Measurements from ENCODE around the gene TOX4. TPM values are rescaled to one million over a fixed set of nuclear protein-coding genes. Genes with fewer than 3 reads are reported as not detected.

Gene TOX4
- total RNA-seq, 1 experiment from 2014 or later, result 40.5 TPM

DNA sequence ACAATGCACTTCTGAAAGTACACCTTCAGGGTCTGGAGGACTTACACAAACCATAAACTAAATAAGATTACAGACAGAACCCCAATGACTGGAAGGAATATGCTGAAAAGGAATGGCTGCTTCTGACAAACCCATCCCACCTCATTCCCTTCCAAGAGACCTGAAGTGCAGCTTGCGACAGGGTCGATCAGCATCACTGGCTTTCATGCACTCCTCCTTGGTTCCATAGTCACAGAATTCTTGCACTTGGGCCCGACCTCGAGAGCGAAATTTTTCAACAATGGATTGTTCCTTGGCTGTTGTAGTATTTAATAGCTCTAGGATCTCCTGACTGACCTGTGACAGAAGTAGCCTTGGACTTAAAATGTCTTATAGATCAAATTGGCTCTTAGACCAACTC is 24.6 kb downstream of the TOX4 start:
- no peak for DNase-seq (ENCODE audit: low read depth)

DNA sequence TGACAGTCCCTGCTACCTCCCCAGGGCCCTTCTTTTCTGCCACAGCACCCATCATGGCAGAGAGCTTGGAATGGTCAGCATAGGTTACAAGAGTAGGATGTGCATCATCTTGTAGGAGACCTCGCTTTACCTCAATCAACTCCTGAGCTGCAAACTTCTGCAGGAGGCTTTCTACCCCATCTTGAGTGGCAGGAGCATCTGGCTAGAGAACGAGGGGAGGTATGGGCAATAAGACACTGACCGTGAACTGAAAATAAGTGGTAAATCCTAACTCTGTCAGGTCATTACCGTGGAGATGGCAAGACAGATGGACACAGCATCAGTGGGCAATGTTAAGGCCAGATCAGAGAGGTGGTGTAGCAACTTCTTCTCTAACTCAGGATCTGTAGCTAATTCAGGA is 26.4 kb downstream of the TOX4 start:
- DNase-seq (ENCODE audit: low read depth), result no peak

DNA sequence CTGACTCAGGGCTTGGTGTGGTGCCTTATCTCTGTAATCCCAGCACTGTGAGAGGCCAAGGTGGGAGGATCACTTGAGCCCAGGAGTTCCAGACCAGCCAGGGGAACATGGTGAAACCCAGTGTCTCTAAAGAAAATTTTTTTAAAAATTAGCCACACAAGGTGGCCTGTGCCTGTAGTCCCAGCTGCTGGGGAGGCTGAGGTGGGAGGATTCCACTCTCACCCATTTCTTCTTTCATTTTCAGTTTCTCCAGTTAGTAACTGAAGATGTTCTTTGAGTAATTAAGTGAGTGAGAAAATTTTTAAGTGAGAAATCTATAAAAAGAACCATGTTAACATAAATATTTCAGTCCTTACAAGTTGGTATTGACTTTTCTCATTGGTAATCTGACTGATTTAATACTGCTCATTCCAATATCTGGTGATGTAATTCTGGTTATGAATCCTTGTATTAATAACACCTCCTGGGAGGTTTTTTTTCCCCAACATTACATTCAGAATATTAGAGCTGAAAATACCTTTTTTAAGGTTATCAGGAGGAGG is 28.1 kb downstream of the TOX4 start:
- DNase-seq (ENCODE audit: low read depth), result no peak

DNA sequence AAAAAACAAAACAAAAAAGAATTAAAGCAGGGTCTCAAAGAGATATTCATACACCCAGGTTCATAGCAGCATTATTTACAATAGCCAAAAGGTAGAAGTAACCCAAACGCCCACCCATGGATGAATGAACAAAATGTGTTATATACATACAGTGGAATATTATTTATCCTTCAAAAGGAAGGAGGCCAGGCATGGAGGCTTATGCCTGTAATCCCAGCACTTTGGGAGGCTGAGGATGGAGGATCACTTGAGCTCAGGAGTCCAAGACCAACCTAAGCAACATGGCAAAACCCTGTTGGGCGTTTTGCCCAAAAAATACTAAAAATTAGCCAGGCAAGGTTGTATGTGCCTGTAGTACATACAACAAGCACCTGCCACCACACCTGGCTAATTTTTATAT is 29.6 kb downstream of the TOX4 start:
- DNase-seq (ENCODE audit: low read depth), result no peak

DNA sequence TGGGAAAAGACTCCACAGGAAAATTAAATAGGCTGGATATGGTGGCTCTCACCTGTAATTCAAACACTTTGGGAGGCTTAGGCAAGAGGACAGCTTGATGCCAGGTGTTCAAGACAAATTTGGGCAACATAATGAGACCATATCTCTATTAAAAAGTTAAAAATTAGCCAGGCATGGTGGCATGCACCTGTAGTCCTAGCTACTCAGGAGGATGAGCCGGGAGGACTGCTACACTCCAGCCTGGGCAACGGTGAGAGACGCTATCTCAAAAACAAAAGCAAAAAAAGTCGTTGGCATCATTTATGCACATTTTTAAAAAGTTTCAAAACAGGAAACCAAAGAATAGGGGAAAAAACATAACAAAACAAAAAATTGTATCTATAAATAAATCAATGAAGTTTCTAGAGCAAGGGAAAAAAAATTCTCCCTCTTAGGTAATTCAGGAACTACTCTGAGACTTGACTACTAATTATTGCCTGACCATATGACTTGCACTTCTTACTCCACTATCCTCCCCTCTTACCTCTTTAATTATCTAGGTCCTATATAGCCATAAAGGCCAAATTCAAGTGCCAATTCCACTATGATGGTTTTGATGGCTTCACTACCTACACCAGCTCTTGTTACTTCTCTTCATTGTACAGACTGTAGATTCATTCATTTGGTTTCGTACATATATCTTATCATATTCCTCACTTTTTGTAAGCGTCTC is 32.6 kb downstream of the TOX4 start:
- no peak for DNase-seq (ENCODE audit: low read depth)

DNA sequence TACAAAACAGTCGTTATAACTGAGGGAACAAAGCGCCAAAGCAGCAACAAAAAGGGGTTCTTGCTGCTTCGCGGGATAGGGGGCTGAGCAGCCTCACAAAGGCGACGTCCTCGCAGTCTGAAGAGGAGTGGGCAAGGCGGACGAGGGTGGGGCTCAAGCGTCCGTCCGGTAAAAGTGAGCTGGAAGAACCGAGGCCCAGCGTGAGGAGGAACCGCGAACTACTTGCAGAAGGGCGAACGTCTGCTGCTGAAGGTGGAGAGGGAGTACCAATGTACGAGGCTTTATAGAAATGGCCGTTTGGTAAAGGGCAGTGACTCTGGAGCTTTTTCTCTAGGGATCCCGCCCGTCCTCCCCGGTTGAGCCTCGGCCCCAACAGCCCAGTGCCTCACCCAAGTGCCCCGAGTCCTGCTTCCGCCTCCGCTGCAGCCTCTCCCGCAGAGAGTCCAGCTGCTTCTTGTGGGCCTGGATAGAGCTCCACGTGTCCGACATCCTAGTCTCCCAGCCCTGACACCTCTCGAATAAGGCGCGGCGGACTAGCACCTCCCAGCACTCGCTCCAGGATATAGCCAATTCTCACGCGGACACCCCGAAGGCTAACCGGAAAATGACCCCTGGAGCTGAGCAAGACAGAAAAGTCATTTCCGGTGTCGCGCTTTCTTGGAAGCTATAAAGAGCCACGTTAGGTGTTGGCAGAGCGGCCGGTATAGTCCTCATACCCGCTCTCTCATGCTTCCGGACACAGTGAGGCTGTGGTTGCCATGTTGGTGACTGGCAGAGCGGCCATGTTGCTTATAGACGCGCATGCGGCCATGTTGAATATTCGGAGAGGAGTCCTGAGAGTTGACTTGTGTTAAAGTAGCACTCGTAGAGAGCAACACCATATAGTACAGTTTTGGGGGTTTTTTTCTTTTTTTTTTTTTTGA is 34.0 kb downstream of the TOX4 start, which contains the start of gene METTL3:
Gene METTL3, minus strand, starts transcription at position 606 of the 923 bp plus-strand sequence. Its CDS starts 117 bp downstream, at position 489.
- DNase-seq (ENCODE audit: low read depth), result peak; percentile 99

DNA sequence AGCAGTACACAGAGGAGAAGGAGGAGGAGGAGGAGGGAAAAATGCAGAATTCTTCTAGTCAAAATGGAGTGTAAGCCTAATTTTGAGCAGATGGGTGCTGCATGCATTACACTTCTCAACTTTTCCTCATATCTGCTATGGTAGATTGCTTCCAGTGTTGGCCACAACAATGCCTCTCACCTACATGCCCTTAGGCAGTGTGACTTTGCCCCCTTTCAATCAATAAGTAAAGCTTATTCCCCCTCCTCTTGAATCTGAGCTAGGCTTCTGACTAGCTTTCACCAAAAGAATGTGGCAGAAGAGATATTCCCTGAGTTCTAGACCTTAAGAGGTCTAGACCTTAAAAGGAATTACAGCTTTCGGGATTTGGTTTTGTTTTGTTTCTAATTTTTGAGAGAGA is 37.3 kb downstream of the TOX4 start:
- DNase-seq (ENCODE audit: low read depth), result no peak

DNA sequence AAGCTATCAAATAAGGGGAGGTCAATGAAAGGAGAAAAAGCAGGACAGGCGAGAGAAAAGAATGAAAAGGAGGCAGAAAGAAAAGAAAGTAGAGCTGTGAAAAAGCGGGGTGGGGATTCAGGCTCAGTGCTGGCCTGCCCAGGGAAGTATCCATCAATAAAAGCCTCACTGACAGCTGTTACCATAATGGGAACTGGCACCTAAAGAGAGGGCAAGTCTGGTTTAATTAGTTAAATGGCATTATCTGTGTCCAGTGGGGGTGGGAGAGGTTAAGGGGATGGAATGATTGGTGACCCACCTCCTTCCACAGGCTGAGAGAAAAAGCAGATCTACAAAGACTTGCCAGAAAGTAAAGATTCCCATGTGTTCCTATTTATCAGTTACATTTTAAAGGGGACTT is 41.7 kb downstream of the TOX4 start:
- no peak for DNase-seq (ENCODE audit: low read depth)

DNA sequence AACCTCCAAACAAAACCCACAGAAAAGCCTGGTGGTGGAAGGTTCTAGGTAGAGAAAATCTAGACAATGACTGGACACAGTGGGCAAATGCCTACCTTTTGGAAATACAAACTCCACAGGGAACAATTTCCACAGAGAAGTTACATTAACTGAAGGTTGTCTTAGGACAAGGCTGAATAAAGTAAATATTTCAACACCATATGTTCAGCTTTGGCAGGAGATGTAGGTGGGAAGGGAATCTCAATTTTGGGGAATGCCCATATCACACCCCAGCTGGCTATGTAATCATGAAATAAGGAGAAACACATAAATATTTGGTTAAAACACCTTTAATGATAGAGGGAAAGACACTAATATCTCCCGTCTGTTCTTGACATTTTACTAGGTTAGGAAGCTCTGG is 43.8 kb downstream of the TOX4 start:
- no peak for DNase-seq (ENCODE audit: low read depth)

DNA sequence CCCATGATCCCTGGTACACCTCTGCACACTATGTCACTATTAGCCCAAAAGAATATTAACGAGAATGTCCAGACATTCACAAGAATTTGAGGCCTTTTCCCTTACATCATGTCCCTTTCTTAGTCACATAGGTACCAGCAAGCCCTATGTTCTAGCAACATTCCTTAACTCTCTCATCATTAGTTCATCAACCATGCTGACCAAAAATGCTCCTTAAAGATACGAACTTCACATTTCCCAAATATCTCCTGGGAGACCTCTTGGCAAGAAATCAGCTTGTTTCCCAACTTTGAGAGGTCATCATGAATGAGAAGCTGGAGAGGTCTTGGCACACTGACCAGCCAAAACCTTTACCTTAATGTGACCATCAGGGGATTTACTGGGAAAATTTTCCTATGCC is 44.5 kb downstream of the TOX4 start:
- DNase-seq (ENCODE audit: low read depth), result no peak

DNA sequence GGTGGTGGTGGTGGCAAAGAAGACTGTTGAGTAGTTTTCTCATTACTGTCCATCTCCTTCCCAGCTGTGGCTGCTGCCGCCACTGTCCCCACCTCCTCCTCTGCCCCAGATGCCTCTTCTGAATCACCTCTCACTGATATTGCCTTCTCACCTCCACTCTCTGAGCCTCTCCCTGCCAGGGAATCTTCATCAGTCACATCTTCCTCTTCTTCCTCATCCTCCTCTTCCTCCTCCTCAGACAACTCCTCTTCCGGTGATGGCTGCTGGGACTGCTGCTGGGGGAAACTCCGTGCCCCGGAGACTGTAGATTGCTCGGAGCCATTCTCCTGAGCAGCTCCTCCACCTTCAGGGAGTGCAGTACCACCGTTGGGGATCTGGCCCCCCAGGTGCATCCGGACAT is 46.2 kb downstream of the TOX4 start:
- no peak for DNase-seq (ENCODE audit: low read depth)

DNA sequence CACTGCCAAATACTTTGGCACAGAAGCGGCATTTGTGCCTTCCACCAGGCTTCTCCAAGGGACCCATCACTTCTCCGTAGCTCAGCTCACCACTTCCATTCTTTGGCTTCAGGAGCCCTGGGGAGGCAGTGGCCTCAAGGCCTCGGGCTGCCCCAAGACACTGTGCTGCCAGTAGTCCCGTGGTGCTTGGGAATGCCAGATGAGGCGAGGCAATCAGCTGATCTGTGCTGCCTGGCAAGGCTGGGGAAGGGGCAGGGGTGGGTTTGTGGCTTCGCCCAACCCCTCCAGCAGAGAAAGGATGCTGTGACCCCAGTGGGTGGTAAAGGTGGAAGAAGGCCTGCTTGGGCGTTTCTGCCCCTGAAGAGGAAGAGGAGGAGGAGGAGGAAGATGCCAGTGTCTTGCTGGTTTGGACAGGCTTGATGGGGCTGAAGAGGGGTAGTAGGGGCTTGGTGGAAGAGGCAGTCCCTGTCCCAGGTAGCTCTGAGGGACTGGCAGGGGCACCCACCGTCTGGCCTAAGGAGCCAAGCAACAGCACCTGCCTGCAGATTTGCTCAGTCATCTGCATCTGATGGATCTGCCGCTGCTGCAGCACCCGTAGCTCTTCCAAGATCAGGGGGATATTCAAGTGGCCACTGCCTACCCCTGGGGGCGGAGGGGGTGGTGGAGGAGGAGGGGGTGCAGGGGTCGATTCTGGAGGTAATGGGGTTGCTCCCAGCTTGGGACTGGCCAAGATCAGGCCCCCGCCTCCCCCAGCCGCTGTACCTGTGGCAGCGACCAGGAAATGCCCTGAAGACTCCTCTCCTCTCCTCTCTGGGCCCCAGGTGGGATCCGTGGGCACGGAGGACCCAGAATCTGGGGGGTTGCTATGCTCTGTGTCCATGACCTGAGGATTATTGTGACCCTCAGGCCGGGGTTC is 47.8 kb downstream of the TOX4 start:
- DNase-seq (ENCODE audit: low read depth), result no peak

DNA sequence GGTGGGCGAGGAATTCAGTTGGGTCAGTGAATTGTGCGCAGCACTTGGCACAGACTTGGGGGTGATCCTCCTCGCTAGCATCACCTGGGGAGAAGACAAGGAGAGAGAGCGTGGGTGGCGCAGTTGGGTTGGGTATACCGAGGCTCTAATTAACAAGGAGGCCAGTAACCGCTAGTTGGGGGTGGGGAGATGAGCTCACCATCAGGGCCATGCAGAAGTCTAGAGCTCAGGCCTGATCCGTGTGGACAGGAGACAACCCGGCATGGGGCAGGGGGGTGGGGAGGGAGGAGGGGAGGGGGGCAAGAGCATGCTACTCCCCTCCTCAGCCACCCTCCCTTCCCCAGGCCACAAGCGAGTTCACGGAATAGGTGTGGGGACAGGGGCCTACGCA is 48.6 kb downstream of the TOX4 start:
- no peak for DNase-seq (ENCODE audit: low read depth)

DNA sequence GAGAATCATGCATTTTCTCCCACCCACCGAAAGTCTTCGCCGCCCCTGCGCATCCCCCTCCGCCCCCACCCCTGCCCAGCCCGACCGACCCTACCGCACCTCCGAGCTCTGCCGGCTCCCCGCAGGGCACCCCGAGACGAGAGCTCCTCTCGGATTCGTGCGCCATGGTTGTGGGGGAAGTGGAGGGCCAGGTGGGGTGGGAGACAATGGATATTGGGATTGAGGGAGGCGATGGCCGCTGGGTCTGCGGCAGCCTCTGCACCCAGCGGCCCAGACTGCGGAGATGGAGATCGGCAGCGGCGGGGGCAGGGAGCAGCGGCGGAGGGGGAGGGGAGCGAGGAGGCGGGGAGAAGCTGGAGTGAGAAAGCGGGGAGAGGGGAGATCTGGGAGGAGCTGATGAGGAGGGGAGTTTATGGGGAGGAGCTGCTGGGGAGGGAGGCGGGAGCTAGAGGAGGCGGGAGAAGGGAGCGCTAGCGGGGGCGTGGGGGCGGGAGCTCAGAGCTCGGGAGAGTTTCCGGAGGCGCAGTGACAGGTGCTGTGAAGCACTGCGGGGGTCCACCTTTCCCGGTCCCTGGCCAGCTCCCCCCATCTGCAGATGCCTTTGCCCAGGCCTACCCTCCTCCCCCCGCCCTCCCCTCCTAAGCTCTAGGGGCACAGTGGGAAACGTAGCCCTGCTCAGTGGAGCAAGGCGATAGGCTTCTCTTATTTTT is 49.1 kb downstream of the TOX4 start, which contains the start of gene SALL2:
Gene SALL2, minus strand, starts transcription at position 385 of the 710 bp plus-strand sequence. Its CDS starts 219 bp downstream, at position 166.
- DNase-seq (ENCODE audit: low read depth), result peak; percentile 36

DNA sequence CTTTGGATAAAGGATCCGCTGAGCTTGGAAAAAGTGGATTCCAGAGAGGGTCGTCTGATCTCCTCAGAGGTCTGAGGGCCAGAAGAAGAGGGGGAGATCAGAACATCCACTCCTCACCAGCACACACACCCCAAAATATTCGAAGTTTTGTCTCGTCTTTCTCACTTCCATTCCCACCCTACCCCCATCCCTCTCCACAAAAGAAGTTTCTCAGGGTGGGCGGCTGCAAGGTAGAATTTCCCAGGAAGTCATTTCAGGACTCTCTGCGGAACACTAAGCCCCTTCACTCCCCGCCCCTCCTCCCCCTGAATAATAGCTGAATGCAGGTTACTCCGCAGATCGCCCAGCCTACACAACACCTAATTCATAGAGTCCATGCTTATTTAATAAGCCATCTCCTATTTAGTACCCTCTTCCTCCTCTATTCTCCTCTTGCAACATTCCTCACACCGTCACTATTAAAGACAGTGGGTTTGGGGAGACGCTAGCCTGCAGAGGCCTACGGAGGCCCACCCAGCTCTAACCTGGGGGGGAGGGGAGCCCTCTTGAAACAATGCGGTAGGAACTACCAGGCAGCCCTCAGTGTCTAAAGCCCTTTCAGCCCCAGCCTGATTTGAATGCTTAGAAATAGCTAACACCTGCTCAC is 49.8 kb downstream of the TOX4 start:
- DNase-seq (ENCODE audit: low read depth), result no peak

DNA sequence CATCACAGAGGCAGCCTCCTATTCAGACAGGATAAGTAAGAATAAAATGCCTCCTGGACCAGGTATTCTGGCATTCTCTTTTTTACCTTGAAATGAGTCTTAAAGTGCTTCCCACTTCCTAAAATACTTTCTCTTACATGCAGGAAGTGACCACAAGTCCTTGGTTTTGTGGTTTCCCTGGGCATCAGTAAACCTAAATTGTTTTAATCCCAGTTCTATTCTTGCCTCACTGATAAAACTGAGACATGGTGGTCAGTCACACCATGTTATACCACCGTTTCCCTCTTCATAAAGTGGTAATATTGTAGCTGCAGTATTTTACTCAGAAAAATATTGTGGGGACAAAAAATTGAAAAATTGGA is 50.3 kb downstream of the TOX4 start:
- DNase-seq (ENCODE audit: low read depth), result no peak

DNA sequence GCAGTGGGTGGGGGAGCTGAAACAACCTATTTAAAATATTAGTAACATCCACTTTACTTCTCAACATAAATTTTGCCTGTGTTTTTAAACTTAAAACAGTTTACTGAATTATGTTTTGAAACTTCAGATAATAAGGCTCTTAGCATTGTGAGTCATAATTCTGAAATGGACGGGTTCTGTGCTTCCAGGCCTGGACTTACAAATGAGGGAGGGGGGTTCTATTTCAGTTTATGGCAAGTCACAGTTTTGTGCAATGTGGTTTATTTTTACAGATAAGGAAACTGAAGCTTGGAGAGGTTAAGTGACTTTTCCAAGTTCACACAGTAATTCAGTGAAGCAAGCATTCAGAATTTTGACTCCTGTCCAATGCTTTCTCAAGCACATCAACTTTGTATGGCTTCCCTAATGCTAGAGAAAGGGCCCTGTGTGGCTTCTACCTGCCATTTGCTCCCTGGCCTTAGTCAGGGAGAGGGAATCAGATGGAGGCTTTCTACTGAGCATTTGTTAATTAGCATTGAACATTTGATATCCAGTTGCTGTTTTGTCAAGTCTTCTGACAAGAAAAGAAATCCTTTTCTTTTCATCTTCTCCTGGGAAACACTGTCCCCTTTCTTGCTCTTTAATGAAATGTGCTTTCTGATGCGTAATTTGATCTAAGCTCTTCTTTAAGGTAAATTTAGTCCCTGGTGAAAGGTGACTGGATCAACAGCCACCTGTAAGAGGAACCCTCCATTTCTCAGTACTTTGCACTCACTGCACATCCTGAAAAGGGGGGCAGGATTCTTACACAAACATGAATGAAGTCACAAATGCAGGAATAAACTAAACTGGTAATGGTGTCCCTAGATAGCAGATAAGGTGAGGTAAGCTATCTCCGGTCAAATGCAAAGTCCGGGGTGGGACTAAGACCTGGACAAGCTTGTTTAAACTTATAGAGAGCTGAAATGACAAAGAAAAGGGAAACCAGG is 51.7 kb downstream of the TOX4 start:
- DNase-seq (ENCODE audit: low read depth), result no peak

DNA sequence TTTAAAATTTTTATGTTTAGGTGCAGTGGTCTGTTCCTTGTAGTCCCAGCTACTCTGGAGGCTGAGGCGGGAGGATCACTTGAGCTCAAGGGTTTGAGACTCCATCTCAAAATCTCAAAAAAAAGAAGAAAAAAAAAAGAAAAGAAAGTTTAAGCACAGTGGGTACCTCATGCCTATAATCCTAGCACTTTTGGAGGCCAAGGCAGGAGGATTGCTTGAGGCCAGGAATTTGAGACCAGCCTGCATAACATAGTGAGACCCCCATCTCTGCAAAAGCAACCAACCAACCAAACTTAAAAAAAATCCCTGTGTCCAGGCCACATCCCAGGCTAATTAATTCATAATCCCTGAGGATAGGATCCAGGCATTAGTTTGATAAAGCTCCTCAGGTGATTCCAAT is 52.5 kb downstream of the TOX4 start:
- DNase-seq (ENCODE audit: low read depth), result no peak

DNA sequence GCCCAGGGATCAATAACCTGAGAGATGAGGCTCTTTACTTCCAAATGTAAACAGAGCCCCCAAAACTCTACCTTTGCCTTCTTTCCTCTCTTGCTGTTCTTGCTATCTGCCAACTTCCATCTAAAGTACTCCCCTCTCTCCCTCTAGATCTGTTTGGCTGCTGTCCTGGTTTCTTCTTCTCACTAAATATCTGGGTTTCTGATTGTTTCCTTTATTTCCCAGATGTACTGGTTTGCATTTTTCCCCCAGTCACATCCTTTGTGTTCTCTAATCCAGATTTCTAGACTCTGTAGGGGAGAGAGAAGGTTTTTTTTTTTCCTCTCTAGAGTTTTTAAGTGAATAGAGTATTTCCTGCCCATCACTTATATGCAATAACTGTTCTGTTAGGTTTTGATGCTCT is 56.3 kb downstream of the TOX4 start:
- no peak for DNase-seq (ENCODE audit: low read depth)
